Endothelial cell of umbilical vein (primary cell): ENCODE data around the gene BRPF1. TPM values are rescaled to one million over a fixed set of nuclear protein-coding genes. Genes with fewer than 3 reads are reported as not detected.

Experiments
- BruUV-seq: library from RNA; stranded (reverse); fragments of 400-500 nt; replicated peaks from 2 replicates; lab custom pipeline; 2021; lab: Mats Ljungman, UMichigan
- CTCF ChIA-PET: fragments of 300-600, 350-600 bp; sonication (Branson Sonifier 250); formaldehyde crosslinking; loops from one replicate; lab custom pipeline; 2021; ENCODE audit warnings: antibody characterized with exemption, inconsistent platforms; lab: Charles Lee
- POLR2A ChIA-PET: fragments of 300-600, 350-600 bp; sonication (Branson Sonifier 250); formaldehyde crosslinking; loops from one replicate; lab custom pipeline; 2021; ENCODE audit warnings: antibody characterized with exemption, inconsistent platforms; lab: Charles Lee
- DNase-seq: peaks from one replicate; pipeline ENCODE4 v3.0.0-alpha.2; 2011; ENCODE audit warnings: low read depth, low spot score
- FAIRE-seq: peaks from 2 replicates; lab custom pipeline; 2011; peaks lifted over from hg19 to GRCh38; lab: Jason Lieb, UNC
- H2AFZ ChIP-seq: 2 replicates; pipeline ENCODE4 v1.6.0; 2012; ENCODE audit warnings: low read depth, low read length, control low read depth, inconsistent platforms
- H3K27ac ChIP-seq: 2 replicates; pipeline ENCODE4 v1.5.1; 2011; ENCODE audit warnings: low read depth, mild to moderate bottlenecking, control low read depth, low read length, moderate library complexity; ENCODE audit not compliant: insufficient read depth
- H3K27me3 ChIP-seq, 2 experiments: 2 replicates each; pipeline versions ENCODE4 v1.6.0 to v1.6.1; 2011; ENCODE audit warnings: low read length in 2 of 2, mixed read lengths in 1 of 2; ENCODE audit not compliant: control insufficient read depth in 2 of 2, insufficient read depth in 2 of 2
- H3K36me3 ChIP-seq, 2 experiments: 2 replicates in 1 of 2; 3 replicates in 1 of 2; pipeline ENCODE4 v1.5.1; 2011; ENCODE audit warnings: low read length in 2 of 2, mild to moderate bottlenecking in 1 of 2, moderate library complexity in 1 of 2; ENCODE audit not compliant: control insufficient read depth in 2 of 2, insufficient read depth in 2 of 2; ENCODE audit errors: extremely low read depth in 1 of 2
- H3K4me1 ChIP-seq: 3 replicates; pipeline ENCODE4 v1.5.1; 2011; ENCODE audit warnings: mild to moderate bottlenecking, low read length; ENCODE audit not compliant: control insufficient read depth, insufficient read depth; ENCODE audit errors: extremely low read depth
- H3K4me2 ChIP-seq: 2 replicates; pipeline ENCODE4 v1.6.1; 2011; ENCODE audit warnings: low read length, control low read depth, mixed read lengths; ENCODE audit not compliant: insufficient read depth
- H3K4me3 ChIP-seq, 3 experiments: fragments of 200-600 bp in 1 of 3; sonication (generic), shearing (Covaris generic) in 1 of 3; replicated peaks in 1 of 3; 2 replicates each; pipeline ENCODE4 v1.5.1; 2011 to 2016; ENCODE audit warnings: control low read depth in 3 of 3, low read length in 3 of 3, mild to moderate bottlenecking in 2 of 3, inconsistent platforms in 1 of 3, low read depth in 1 of 3, moderate library complexity in 1 of 3; ENCODE audit not compliant: insufficient read depth in 1 of 3
- H3K79me2 ChIP-seq: 2 replicates; pipeline ENCODE4 v1.6.0; 2012; ENCODE audit warnings: low read length, inconsistent platforms; ENCODE audit not compliant: control insufficient read depth, insufficient read depth
- H3K9ac ChIP-seq: replicated peaks from 2 replicates; pipeline ENCODE3; 2011; ENCODE audit warnings: low read length, control low read depth; ENCODE audit not compliant: insufficient read depth; ENCODE audit errors: extremely low read depth
- H3K9me1 ChIP-seq: replicated peaks from 3 replicates; pipeline ENCODE4 v1.6.0; 2011; ENCODE audit warnings: mild to moderate bottlenecking, low read length; ENCODE audit not compliant: control insufficient read depth, insufficient read depth; ENCODE audit errors: extremely low read depth
- H3K9me3 ChIP-seq: replicated peaks from 2 replicates; pipeline ENCODE4 v1.5.1; 2012; ENCODE audit warnings: low read length, inconsistent platforms; ENCODE audit not compliant: control insufficient read depth, insufficient read depth
- H4K20me1 ChIP-seq: replicated peaks from 2 replicates; pipeline ENCODE3; 2011; ENCODE audit warnings: mild to moderate bottlenecking, low read length; ENCODE audit not compliant: control insufficient read depth, insufficient read depth; ENCODE audit errors: extremely low read depth
- CTCF ChIP-seq, 2 donors: IDR thresholded peaks; 1 replicate in 1 of 2; 2 replicates in 1 of 2; pipeline ENCODE4 v1.5.1; 2011; ENCODE audit warnings: low read length in 2 of 2, mild to moderate bottlenecking in 2 of 2, moderate library complexity in 2 of 2, control low read depth in 1 of 2, inconsistent platforms in 1 of 2, low read depth in 1 of 2; ENCODE audit not compliant: insufficient read depth in 1 of 2; ENCODE audit errors: extremely low read depth in 1 of 2
- EZH2 ChIP-seq: IDR thresholded peaks from 2 replicates; pipeline ENCODE4 v1.6.1; 2012; ENCODE audit warnings: borderline replicate concordance, low read depth, mild to moderate bottlenecking, moderate library complexity, low read length, inconsistent platforms; ENCODE audit not compliant: severe bottlenecking
- GATA2 ChIP-seq: IDR thresholded peaks from 2 replicates; pipeline ENCODE4 v1.7.0; 2011; ENCODE audit warnings: low read depth, mild to moderate bottlenecking, moderate library complexity, mixed read lengths, low read length; ENCODE audit not compliant: insufficient read length, insufficient read depth
- JUN ChIP-seq: IDR thresholded peaks from 2 replicates; pipeline ENCODE4 v1.6.1; 2011; ENCODE audit warnings: borderline replicate concordance, low read depth; ENCODE audit not compliant: insufficient read length, insufficient read depth
- MAX ChIP-seq: IDR thresholded peaks from 2 replicates; pipeline ENCODE4 v1.6.1; 2011; ENCODE audit not compliant: insufficient read depth, insufficient read length
- MYC ChIP-seq: IDR thresholded peaks from one replicate; pipeline ENCODE4 v1.6.1; 2011; ENCODE audit warnings: mild to moderate bottlenecking, low read depth, low read length
- POLR2A ChIP-seq: IDR thresholded peaks from 2 replicates; pipeline ENCODE4 v1.6.1; 2012; ENCODE audit warnings: low read depth, mild to moderate bottlenecking, control low read depth, low read length
- POLR2AphosphoS5 ChIP-seq: IDR thresholded peaks from 2 replicates; pipeline ENCODE4 v1.6.1; 2012; ENCODE audit warnings: low read depth, mild to moderate bottlenecking, control low read depth, low read length, moderate library complexity; ENCODE audit not compliant: insufficient read depth
- dilution Hi-C: fragments of 300-500 bp; cut with MboI; formaldehyde crosslinking; loops from one replicate; pipeline ENCODE4 v1.15.0; 2019; ENCODE audit warnings: low sequenced_read_pairs; ENCODE audit not compliant: extremely low pct_ligation_motif_present
- intact Hi-C: fragments of 100-400 bp; cut with micrococcal nuclease; formaldehyde crosslinking; loops from one replicate; pipeline ENCODE4 v1.10.0; 2022
- polyA plus RNA-seq, 4 experiments: library from polyadenylated mRNA; depleted of rRNA in 3 of 4; stranded (reverse) in 3 of 4; unstranded in 1 of 4; fragments of >200 nt; gene quantifications; 2 replicates each; pipeline versions ENCODE4 v1.2.1 to v1.2.3, GENCODE V29; 2011 to 2012; ENCODE audit warnings: missing spikeins in 1 of 4
- total RNA-seq: library from RNA; stranded (reverse); gene quantifications from 2 replicates; pipeline ENCODE4 v1.2.3, GENCODE V29; 2021

The BRPF1 gene
- total and polyA plus RNA-seq, 2 donors (not counting 3 experiments of a cell fraction or from before 2014, with no cell fraction given): 12.5 to 26.2 TPM

GRCh38 chr3:9695345-9695744 lies 36.2 kb upstream of the BRPF1 start:
- H2AFZ ChIP-seq: no peak overlapping the region
- ChIA-PET POLR2A (no interaction called here), CTCF (no interaction called here)
- DNase-seq: no peak
- BruUV-seq: no TSS peak
- dilution Hi-C loops: no loop called here
- intact Hi-C loops: no loop called here
- H3K4me2 ChIP-seq: no peak overlapping the region
- no peaks in the 10 kb centered on the region for H3K9me3 ChIP-seq
- H3K4me3 ChIP-seq: no peak overlapping the region
- no peaks in the 10 kb centered on the region for H3K27me3 ChIP-seq
- H3K27ac ChIP-seq: no peak overlapping the region
- H3K9me1 ChIP-seq: no peaks in the 10 kb centered on the region
- no peak overlapping the region for H3K9ac ChIP-seq
- no peak for FAIRE-seq
- H3K79me2 ChIP-seq: no peaks in the 10 kb centered on the region
- H4K20me1 ChIP-seq: no peaks in the 10 kb centered on the region
- H3K36me3 ChIP-seq: peaks cover 2 to 39% of the 10 kb centered on the region in 2 experiments
- no peak for TF ChIP-seq POLR2A
- no peak for TF ChIP-seq CTCF (IDR thresholded peaks at IDR 0.05; ENCODE audit: extremely low read depth in 1 of 2, insufficient read depth in 1 of 2, low read depth in 1 of 2, low read length in 2 of 2)
- TF ChIP-seq MYC: no peak
- no peak for TF ChIP-seq POLR2AphosphoS5
- TF ChIP-seq MAX: no peak
- no peak for TF ChIP-seq GATA2
- no peak for TF ChIP-seq EZH2
- no peak for TF ChIP-seq JUN
- no peaks in the 10 kb centered on the region for H3K4me1 ChIP-seq
